Thyroid gland (tissue), 4 donors: ENCODE measurements around the gene CR1. TPM values are rescaled to one million over a fixed set of nuclear protein-coding genes. Genes with fewer than 3 reads are reported as not detected.
"Not testable (repeated sequence)": the region's sequence is repeated elsewhere in the genome, so short reads cannot be mapped to it uniquely, and the experiment has no call there.

Experiments used
- DNase-seq, 2 donors: peaks; one replicate each; pipeline ENCODE4 v3.0.0-alpha.2; 2019
- H3K27ac ChIP-seq, 3 donors: fragments of 200-600 bp; sonication (generic); 1 replicate in 2 of 3; 2 replicates in 1 of 3; pipeline ENCODE4 v1.5.1; 2016 to 2019; ENCODE audit warnings: mild to moderate bottlenecking in 1 of 3, moderate library complexity in 1 of 3
- H3K27me3 ChIP-seq: fragments of 200-600 bp; sonication (generic); one replicate; pipeline ENCODE4 v1.5.1; 2019
- H3K36me3 ChIP-seq, 2 donors: fragments of 200-600 bp; sonication (generic); one replicate each; pipeline ENCODE4 v1.5.1; 2016 to 2019
- H3K4me1 ChIP-seq, 2 donors: fragments of 200-600 bp; sonication (generic); one replicate each; pipeline ENCODE4 v1.5.1; 2017 to 2019
- H3K4me3 ChIP-seq, 3 donors: fragments of 200-600 bp; sonication (generic); replicated peaks in 1 of 3; 1 replicate in 2 of 3; 2 replicates in 1 of 3; pipeline ENCODE4 v1.5.1; 2016; ENCODE audit warnings: mild to moderate bottlenecking in 1 of 3
- H3K9me3 ChIP-seq: fragments of 200-600 bp; sonication (generic); one replicate; pipeline ENCODE4 v1.5.1; 2017
- CTCF ChIP-seq, 6 experiments: fragments of 200-600 bp in 3 of 6; fragments of 450-650 bp in 3 of 6; sonication (generic) in 3 of 6; IDR thresholded peaks; one replicate each; pipeline ENCODE4 v1.5.1; 2016 to 2019; ENCODE audit warnings: antibody characterized with exemption in 6 of 6, mild to moderate bottlenecking in 2 of 6, inconsistent platforms in 1 of 6, moderate library complexity in 1 of 6
- POLR2A ChIP-seq, 2 donors: fragments of 450-650 bp; IDR thresholded peaks; one replicate each; pipeline ENCODE4 v1.6.1; 2017; ENCODE audit warnings: antibody characterized with exemption in 2 of 2, mild to moderate bottlenecking in 2 of 2, moderate library complexity in 1 of 2
- WGBS, 2 donors: methylation state at CpG; one replicate each; pipeline ENCODE4 v1.1.5; 2017; 5-methylcytosine and 5-hydroxymethylcytosine counted together
- intact Hi-C: fragments of 100-400 bp; cut with DNase I; formaldehyde crosslinking; loops from one replicate; pipeline ENCODE4 v1.15.1; 2023
- total RNA-seq, 4 donors: library from RNA; depleted of rRNA; stranded (reverse); fragments of >200 nt; gene quantifications; one replicate each; pipeline ENCODE4 v1.2.3, GENCODE V29; 2016

CR1 gene
- total RNA-seq, 4 donors from 2014 or later, result 0.49 to 5.8 (median 1.2) TPM

- no peaks in the 10 kb centered on the region for H3K36me3 ChIP-seq
- TF ChIP-seq POLR2A (IDR thresholded peaks at IDR 0.05) (no peak), CTCF (IDR thresholded peaks at IDR 0.05) (no peak)
- H3K4me1 ChIP-seq, result peaks cover 0 to 5% of the 10 kb centered on the region in 2 donors
- DNase-seq, result no peak
- H3K27ac ChIP-seq, result no peak overlapping the region
- 84 to 91% methylated on average over 1 of the region's 1 CpG for WGBS, 2 donors
- H3K27me3 ChIP-seq, result peaks cover 14% of the 10 kb centered on the region
- intact Hi-C loops, result no loop called here
- H3K9me3 ChIP-seq, result no peaks in the 10 kb centered on the region
- no peak overlapping the region for H3K4me3 ChIP-seq
These were observed 1.8 kb upstream of the CR1 start for GRCh38 chr1:207494171-207494570.

- H3K27ac ChIP-seq, H3K36me3 ChIP-seq, intact Hi-C loops, H3K9me3 ChIP-seq, H3K4me3 ChIP-seq, H3K4me1 ChIP-seq, DNase-seq: not testable (repeated sequence)
- peaks cover 14% of the 10 kb centered on the region for H3K27me3 ChIP-seq
- 84 to 89% methylated on average over 8 of the region's 8 CpGs for WGBS, 2 donors
These were observed 676 bp upstream of the CR1 start for GRCh38 chr1:207495281-207495680.

- H3K9me3 ChIP-seq, result no peaks in the 10 kb centered on the region
- H3K36me3 ChIP-seq, result no peaks in the 10 kb centered on the region
- DNase-seq, result no peak
- no peak overlapping the region for H3K4me3 ChIP-seq
- peaks cover 0 to 5% of the 10 kb centered on the region in 2 donors for H3K4me1 ChIP-seq
- no peak for TF ChIP-seq POLR2A (IDR thresholded peaks at IDR 0.05)
- TF ChIP-seq CTCF (IDR thresholded peaks at IDR 0.05), result no peak
- intact Hi-C loops, result no loop called here
- WGBS, 2 donors, result 65 to 72% methylated on average over 5 of the region's 5 CpGs
- H3K27ac ChIP-seq, result no peak overlapping the region
- H3K27me3 ChIP-seq, result peaks cover 10% of the 10 kb centered on the region
These were observed 2.0 kb downstream of the CR1 start for GRCh38 chr1:207497941-207498340.

- 0 to 1% methylated on average over 4 of the region's 4 CpGs for WGBS, 2 donors
- intact Hi-C loops, result no loop called here
- H3K4me1 ChIP-seq, result peaks cover 0 to 5% of the 10 kb centered on the region in 2 donors
- no peak overlapping the region for H3K4me3 ChIP-seq
- H3K27me3 ChIP-seq, result peaks cover 10% of the 10 kb centered on the region
- no peak overlapping the region for H3K27ac ChIP-seq
- H3K36me3 ChIP-seq, result no peaks in the 10 kb centered on the region
- H3K9me3 ChIP-seq, result no peaks in the 10 kb centered on the region
- DNase-seq, result peak; percentile 71 to 76
- TF ChIP-seq CTCF (IDR thresholded peaks at IDR 0.05) (peak; percentile 13 to 67 (median 52)), POLR2A (IDR thresholded peaks at IDR 0.05) (no peak)
These were observed 3.6 kb downstream of the CR1 start for GRCh38 chr1:207499573-207499972.

- DNase-seq, result no peak
- no peaks in the 10 kb centered on the region for H3K36me3 ChIP-seq
- no peak overlapping the region for H3K4me3 ChIP-seq
- H3K9me3 ChIP-seq, result no peaks in the 10 kb centered on the region
- peaks cover 0 to 5% of the 10 kb centered on the region in 2 donors for H3K4me1 ChIP-seq
- intact Hi-C loops, result no loop called here
- 76 to 83% methylated on average over 3 of the region's 3 CpGs for WGBS, 2 donors
- TF ChIP-seq CTCF (IDR thresholded peaks at IDR 0.05) (no peak), POLR2A (IDR thresholded peaks at IDR 0.05) (no peak)
- H3K27ac ChIP-seq, result no peak overlapping the region
- peaks cover 10% of the 10 kb centered on the region for H3K27me3 ChIP-seq
These were observed 4.3 kb downstream of the CR1 start for GRCh38 chr1:207500306-207500705.

GRCh38 chr1:207501071-207501470 lies 5.1 kb downstream of the CR1 start:
- WGBS, 2 donors, result 68 to 69% methylated on average over 5 of the region's 5 CpGs
- DNase-seq, result no peak
- Histone ChIP-seq H3K4me3 (no peak overlapping the region), H3K4me1 (peaks cover 0 to 5% of the 10 kb centered on the region in 2 donors), H3K36me3 (no peaks in the 10 kb centered on the region), H3K27ac (no peak overlapping the region), H3K27me3 (peaks cover 9% of the 10 kb centered on the region), H3K9me3 (no peaks in the 10 kb centered on the region)
- intact Hi-C loops, result no loop called here
- no peak for TF ChIP-seq CTCF (IDR thresholded peaks at IDR 0.05)
- no peak for TF ChIP-seq POLR2A (IDR thresholded peaks at IDR 0.05)
